ELF-1 (cell line): ENCODE data around the gene KCNK1.
"Not testable (repeated sequence)": the region's sequence is repeated elsewhere in the genome, so short reads cannot be mapped to it uniquely, and the experiment has no call there.

Source experiments
- DNase-seq: peaks from one replicate; pipeline ENCODE4 v3.0.0-alpha.2; 2016; ENCODE audit warnings: low read depth, low spot score

The KCNK1 gene

DNA sequence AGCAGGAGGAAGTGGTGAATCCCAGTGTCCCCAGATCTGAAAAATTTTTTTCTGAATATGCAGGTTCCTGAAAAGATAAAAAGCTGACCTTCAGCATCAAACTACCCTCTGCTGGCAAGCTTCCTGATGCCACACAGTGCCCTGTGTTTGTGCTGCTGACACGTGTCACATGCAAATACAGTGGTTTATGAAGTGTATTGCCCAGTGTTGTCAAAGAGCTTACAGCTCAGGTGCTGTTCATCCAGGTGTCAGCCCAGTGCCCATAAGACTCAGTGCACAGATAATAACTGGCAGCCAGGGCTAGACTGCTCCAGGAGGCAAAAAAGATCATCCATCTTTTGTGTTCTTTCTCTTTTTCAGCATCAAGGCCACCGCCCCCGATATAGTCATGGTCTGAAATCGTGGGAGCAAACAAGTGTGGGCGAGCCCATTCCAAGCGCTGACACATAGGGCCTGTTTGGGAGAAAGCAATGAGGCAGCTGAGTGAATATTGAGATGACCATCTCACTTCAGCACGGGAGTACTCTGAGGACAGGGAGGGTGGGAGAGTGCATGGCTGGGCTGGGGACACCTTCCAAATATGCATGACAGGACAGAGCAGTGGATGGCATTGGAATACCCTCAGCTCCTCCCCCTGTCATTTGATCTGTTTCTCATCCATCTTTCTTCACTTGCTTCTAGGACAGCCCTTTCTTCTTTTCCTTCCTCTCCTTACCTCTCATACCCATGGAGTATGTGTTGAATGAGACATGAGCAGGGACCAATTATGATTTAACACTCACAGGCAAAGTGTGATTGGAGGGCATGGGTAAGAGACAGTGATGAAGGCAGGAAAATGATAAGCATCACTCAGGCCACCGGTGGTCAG is 6.4 kb upstream of the KCNK1 start:
- DNase-seq = no peak

DNA sequence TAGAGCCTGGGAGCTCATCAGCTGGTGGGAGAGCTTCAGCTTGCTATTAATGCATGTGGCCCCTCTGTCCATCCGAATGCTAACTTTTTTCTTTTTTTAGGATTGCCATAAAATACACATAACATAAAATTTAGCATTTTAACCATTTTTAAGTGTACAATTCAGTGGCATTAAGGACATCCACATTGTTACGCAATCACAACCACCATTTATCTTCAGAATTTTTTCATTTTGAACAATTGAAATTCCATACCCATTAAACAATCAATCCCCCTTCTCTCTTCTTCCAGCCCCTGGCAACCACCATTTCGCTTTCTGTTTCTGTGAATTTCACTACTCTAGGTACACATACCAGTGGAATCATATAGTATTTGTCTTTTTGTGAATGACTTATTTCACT is 4.9 kb upstream of the KCNK1 start:
- no peak for DNase-seq

DNA sequence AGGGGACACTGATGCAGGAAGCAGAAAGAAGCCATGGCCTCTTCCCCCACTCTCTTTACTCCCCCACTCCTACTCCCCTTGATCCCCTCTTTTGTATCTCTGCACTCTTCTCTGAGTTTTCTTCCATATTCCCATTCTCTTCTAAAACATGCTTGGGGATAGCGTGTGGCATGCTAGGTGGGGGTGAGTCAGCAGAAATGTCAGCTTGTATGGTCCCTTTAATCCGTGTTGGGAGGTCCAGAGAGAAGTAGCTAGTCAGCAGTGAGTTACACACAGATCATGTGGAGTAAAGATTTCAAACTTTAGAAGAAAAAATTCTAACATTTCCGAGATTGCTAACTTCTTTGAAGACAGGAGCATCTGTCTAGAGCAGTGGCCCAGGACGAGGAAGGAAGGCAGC is 4.0 kb upstream of the KCNK1 start:
- DNase-seq = no peak

DNA sequence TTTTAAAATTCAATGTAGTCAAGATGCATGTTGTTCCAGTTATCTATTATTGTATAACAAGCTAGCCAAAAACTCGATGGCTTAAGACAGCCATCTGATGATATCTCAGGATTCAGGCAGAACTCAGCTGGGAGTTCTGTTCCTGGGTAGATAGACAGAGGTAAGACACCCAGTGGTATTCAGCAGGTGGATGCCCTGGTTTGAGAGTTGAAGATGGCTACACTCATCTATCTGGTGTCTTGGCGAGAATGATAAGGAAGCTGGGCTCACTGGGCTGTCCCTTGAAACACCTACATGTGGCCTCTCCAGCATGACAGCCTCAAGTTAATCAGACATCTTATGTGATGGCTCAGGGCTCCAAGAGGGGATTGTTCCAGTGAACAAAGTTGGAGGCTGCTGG is 3.3 kb upstream of the KCNK1 start:
- no peak for DNase-seq

DNA sequence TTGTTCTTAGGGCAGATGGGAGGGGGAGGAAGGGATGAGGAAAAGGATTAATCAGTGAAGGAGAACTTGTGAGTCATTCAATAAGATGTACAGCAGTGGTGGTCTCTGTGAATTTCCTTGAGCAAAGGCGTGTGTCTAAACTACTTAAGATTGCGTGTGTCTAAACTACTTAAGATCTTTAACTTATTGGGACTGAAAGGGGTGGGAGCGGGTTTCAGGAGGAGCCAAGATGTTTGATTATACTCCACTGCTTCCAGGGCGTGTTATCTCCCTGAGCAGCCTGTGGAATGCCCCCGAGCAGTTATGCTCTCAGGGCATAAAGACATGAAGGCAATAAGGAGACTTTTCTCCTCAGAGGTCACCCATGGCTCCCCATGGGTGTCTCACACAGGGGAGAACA is 2.5 kb upstream of the KCNK1 start:
- DNase-seq = not testable (repeated sequence)

DNA sequence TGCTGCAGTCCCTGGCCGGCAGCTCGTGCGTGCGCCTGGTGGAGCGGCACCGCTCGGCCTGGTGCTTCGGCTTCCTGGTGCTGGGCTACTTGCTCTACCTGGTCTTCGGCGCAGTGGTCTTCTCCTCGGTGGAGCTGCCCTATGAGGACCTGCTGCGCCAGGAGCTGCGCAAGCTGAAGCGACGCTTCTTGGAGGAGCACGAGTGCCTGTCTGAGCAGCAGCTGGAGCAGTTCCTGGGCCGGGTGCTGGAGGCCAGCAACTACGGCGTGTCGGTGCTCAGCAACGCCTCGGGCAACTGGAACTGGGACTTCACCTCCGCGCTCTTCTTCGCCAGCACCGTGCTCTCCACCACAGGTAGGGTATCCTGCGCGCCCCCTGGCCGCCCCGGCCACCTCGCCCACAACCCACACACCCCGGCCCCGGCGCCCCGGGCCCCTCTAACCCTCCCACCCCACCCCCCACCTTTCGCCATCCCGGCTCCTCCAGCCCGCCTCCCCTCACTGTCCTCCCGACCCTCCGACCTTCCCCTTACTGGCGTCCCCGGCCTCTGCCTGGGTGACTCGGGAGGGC is 352 bp downstream of the KCNK1 start:
- peak; percentile 80 for DNase-seq

DNA sequence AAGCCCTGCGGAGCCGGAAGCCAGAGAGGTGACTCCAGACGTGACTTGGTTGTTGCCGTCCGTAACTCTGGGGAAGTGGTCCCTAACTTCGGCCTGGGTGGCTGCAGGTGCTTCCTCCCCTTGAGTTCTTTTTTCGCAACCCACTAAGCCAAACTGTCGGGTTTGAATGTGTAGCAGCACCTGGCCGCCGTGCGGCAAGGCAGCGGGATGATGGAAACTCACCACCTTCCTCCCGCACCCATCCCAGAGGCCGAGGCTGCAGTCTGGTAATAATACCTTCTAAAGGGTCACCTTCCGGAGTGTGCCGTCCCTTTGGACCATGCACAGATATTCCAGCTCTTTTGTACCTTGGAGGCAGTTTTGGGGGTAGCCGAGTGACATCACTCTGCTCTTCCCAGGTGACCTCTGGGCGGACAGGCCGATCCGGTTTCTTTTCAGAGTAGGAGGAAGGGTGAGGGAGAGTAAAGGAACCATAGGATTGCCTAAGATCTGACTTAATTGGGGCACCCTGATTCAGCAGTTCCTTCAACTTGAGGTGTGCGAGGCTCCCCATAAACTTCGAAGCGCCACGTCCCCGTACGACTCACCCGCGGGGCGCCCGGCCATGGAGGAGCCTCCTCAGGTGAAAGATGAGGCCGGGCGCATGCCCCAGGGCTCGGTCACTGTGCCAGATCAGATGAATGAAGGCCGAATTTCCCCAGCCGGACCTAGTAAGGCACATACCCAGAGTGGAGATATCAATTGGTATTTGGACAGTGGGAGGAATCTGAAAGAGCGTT is 1.0 kb downstream of the KCNK1 start:
- peak; percentile 51 for DNase-seq

DNA sequence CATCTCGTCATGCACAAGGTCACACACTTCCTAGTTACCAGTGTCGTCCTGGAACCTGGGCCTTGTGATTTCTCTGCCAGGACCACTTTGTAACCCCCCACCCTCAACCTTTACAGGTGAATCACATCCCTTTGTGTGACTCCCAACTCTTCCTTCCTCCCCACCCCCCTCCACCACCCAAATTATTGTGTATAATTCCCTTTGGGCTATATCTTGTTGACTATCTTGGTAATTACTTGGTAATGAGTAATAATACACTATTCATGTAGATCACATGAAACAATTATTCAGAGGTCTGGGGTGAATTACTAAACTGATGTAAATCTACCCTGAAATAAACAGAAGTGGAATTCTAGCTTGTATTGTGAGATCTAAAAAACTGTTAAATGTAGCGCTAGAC is 1.7 kb downstream of the KCNK1 start:
- DNase-seq = no peak

DNA sequence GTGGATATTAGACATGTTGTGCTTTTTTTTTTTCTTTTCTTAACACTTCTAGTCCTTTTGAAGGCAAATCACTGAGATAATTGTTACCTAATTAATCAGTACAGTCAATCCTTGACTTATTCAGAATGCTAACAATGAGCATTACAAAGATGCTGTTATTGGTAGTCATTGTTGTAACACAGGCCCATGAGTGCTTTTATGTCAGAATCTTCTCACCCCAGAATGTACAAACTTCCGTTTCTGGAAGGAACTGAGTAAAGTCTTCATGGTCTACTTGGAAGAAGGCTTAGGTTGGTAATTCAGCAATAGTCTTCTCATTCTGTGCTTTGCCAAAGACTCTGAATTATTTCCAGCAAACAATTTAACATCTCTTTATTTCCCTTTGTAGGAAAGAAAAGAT is 3.1 kb downstream of the KCNK1 start:
- no peak for DNase-seq

DNA sequence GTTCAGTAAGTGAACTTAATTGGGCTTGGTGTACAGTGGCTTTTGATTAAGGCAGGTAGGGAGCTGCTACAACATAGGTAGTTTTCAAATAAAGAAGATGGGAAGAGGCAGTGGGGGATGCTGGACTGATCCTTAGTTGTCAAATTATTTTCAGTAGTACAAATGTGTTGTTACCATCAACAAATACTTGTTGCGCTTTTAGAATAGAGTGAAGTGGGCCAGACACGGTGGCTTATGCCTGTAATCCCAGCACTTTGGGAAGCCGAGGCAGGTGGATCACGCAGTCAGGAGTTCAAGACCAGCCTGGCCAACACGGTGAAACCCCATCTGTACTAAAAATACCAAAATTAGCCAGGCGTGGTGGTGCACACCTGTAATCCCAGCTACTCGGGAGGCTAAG is 5.5 kb downstream of the KCNK1 start:
- DNase-seq = not testable (repeated sequence)

DNA sequence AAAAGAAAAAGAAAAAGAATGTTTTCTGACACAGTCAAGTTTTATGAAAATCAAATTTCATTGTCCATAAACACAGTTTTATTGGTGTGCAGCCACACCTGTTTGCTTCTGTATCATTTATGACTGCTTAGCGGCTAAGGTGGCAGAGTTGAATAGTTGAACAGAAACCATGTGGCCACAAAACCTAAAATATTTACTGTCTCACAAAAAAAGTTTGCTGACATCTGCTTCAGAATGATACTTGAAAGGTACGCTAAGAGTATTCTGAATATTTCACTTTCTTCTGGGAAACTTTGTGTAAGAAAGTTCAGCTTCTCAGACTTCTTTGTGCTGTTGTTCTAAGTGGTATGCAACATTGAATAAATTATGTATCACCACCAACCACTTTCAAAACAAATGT is 6.2 kb downstream of the KCNK1 start:
- DNase-seq = no peak

DNA sequence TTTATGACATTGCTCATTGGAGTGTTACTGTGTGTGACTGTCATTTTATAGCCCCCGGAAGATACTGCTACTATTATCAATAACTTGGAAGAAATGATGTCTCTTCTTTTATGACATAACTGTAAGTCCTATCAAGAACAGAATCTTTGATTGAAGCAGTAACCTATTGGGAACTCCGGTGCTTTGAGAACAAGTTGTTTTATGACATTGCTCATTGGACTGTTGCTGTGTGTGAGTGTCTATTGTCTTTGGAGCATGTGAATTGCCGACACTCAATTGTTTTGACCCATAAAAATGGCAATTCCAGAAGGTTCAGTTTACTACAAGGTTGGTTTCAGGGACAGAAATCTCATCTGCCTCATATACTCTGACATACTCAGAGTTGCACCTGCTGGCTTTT is 8.0 kb downstream of the KCNK1 start:
- DNase-seq = no peak

DNA sequence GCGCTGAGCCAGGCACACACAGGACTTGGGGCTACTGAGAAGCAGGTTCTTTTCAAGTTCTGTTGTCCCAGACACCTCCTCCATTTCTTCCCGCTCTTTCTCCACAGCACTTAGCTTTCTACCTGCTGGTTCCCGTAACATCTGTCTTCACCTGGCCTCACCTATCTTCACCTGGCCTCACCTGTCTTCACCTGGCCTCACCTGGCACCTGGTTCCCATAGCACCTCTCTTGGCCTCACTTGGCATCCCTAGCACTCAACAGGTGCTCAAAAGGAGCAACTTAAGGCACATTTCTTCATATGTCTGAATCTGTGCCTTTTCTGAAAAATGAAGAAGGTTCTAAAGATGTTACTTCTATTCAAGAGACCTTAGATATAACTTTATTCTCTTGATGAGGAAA is 10.4 kb downstream of the KCNK1 start:
- DNase-seq = no peak

DNA sequence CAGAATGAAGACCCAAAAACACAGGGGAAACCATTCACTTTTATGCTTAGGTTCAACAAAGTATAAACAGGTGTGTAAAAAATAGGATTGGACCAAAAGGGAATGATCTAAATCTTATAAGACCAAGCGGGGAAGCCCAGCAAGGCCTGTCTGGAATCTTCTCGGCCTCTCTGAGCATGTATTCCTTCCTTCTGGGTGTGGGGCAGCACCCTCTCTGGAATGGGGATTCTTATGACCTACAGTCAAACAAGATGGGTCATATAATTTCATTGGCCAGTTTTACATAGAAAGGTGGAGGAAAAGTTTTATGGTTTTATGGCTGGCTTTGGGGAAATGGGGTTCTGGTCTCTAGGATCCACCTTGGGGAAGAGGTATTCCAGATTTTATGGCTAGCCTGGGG is 11.2 kb downstream of the KCNK1 start:
- no peak for DNase-seq

DNA sequence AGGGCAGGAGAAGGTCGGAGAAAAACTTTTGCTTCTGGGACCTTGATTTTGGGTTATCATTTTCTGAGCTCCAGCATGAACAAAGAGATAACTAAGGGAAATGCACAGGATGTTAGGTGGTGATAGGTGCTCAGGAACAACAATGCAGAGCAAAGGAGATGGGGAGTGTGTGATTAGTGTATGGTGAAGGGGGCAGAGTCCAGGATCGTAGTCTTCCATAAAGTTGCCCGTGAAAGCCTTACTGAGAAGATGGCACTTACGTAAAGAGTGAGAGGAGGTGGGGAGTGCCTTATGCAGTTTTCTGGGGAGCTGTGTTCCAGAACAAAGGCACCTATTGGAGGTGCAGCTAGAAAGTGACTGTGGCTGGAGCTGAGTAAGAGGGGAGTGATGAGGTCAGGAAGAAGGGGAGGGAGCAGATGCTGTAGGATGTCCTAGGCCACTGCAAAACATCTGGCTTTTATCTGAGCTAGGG is 11.6 kb downstream of the KCNK1 start:
- no peak for DNase-seq

DNA sequence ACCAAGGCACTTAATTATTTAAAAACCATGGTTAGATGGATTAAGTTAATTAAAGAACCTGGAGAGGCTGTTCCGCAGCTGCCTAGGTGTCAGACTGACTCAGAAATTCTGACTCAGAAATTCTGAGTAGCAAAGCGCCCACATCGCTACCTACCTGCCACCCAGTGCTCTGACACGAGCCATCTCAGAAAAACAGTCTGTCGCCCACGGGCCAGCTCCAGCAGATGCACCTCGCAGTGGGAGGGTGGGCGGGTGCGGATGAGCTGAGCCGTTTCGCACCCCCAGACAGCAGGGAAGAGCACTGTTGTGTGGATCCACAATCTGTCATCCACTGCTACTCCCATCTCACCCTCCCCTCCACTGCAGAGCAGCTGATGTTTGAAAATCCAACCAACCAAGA is 13.5 kb downstream of the KCNK1 start:
- DNase-seq = no peak

DNA sequence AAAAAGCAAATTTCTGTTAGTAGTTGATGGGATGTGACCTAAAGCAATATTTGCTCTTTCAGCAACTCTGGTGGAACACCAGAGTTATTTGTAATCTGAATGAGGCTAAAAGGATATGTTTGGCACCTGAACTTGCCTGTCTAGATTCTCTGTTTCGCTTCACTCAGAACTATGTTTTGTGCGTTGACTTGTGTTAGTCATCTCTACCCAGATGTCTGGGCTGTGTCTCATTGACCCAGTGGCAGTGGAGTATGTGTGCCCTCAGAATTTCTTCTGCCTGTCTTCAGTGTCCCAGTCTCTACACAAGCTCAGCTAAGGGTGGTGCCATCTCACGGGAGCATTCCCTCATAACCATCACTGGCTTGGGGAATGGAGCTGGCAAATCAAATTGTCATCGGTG is 13.9 kb downstream of the KCNK1 start:
- no peak for DNase-seq

DNA sequence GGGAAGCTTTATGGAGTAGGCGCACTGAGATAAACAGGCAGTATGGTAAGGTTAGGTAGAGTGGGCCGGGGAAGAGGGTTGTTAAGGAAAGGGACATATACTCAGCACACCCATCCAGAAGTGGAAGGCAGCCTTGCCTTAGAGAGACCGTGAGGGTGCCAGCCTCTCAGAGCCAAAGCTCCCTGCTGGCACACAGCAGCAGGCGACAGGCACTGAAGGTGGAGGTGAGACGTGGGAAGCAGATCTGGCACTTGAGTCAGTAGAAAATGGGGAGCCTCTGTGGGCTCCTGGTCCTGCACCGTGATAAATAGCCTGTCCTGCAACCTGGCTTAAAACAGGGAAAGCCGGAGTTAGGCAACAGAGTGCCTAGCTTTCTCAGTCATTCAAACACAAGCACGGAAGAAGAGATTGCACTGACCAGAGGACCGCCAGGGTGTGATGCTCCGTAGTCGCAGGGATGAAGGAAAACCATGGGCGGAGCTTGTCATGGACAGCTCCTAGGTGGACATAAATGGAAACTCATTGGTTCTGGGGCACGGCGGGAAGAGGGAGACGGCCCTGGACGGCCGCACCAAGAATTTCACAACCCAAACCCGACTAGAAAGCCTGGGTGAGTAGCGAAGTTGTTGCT is 15.5 kb downstream of the KCNK1 start:
- DNase-seq = no peak

DNA sequence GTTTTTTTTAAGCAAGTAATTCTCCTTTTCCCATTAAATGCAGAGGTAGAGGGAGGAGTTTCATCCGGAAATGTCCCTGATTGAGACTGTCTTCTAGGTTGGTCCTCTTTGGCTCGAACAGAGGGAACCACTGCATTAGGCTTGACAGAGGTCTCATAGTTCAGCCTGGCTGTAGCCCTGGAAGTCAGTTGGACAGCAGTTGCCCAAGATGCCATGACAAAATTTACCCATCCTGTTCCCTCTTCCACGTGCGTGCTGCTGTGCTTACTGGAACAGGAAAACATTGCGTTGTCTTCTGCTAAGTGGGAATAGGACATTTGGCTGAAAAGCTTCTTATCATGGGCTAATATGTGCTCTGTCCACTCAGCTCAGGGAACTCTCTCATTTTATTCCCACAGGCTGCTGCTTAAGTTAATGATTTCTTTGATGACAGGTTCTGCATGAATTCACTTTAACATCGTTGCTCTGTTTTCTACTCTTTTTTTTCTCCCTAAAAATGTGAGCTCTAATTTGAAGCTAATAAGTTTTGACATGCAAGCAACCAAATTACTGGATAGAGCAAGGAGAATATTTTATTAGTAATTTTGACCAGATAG is 18.0 kb downstream of the KCNK1 start:
- no peak for DNase-seq

DNA sequence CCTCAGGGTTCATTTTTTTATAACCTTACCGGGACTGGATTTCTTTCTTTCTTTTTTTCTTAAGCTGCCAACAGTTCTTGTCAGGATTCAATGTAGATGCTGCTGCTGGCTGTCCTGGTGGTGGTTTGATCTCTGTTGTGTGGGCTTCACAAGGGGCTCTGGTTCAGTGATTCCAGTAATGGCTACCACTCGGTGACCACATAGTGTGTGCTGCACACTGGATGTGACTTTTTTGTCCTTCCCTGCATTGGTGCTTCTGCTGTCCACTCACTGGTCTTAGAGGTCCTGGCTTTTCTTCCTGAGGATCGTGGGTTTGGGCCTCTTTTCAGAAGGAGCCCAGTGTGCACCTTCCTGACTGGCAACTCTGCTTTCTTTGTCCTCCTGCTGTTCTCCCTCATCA is 18.5 kb downstream of the KCNK1 start:
- no peak for DNase-seq

DNA sequence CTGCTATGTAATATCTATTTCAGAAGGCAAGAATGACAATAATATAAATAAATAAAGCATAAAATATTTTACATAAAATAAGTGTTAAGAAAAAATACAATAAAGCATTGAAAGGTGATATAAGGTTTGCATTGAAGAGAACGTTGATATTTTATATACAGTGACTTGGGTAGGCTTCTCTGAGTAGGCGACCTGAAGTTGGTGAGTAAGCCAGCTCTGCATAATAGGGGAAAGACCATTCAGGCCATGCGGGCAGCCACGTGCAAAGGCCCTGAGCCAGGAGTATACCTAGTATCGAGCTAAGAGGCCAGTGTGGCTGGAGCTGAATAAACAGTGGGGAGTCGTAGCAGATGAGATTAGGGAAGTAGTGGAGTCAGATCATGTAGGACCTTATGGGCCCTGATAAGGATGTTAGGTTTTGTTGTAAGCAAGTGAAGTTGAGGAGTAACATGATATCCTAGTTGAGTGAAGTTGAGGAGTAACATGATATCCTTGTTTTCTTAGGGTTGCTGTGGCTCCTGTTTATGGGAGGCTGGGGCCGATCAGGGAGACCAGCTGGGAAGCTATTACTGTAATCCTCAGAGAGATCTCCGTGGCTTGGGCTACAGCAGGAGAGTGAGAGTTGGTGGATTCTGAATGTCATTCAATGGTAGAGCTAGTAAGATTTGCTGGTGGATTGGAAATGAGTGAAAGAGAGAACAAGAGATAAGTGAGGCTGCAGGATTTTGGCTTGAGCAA is 22.0 kb downstream of the KCNK1 start:
- DNase-seq = peak; percentile 64
